Natural killer cell (primary cell): ENCODE measurements around the gene GMPR. TPM values are rescaled to one million over a fixed set of nuclear protein-coding genes. Genes with fewer than 3 reads are reported as not detected.

Source experiments
- ATAC-seq, 3 donors: fragments of 150-1000 bp in 2 of 3; fragments of 200-7000 bp in 1 of 3; cut with Tn5 transposase; 1 replicate in 1 of 3; 2 replicates in 2 of 3; pipeline ENCODE4 v1.10.0; 2021; ENCODE audit warnings: mild to moderate bottlenecking in 2 of 3, moderate library complexity in 2 of 3
- DNase-seq, 2 donors: peaks; one replicate each; pipeline versions ENCODE4 v3.0.0 to v3.0.0-alpha.2; 2013 to 2021; ENCODE audit warnings: mixed read lengths in 1 of 2
- H3K27ac ChIP-seq: one replicate; pipeline ENCODE4 v1.5.1; 2013; ENCODE audit warnings: mild to moderate bottlenecking, low read length
- H3K27me3 ChIP-seq: one replicate; pipeline ENCODE4 v1.6.1; 2013; ENCODE audit warnings: low read length; ENCODE audit not compliant: control insufficient read depth, insufficient read depth
- H3K36me3 ChIP-seq: one replicate; pipeline ENCODE4 v1.6.1; 2013; ENCODE audit warnings: low read length; ENCODE audit not compliant: control insufficient read depth, insufficient read depth
- H3K4me1 ChIP-seq: one replicate; pipeline ENCODE4 v1.6.1; 2013; ENCODE audit warnings: low read length; ENCODE audit not compliant: control insufficient read depth, insufficient read depth
- H3K4me3 ChIP-seq: one replicate; pipeline ENCODE4 v1.5.1; 2013; ENCODE audit warnings: low read length
- H3K9me3 ChIP-seq: one replicate; pipeline ENCODE4 v1.6.1; 2013; ENCODE audit warnings: low read length; ENCODE audit not compliant: control insufficient read depth, insufficient read depth
- H3K27ac Mint-ChIP-seq, 2 donors: one replicate each; pipeline ENCODE4 v1.8.0; 2022; ENCODE audit warnings: mild to moderate bottlenecking in 2 of 2, mixed read lengths in 2 of 2, moderate library complexity in 1 of 2
- H3K27me3 Mint-ChIP-seq, 2 donors: one replicate each; pipeline ENCODE4 v1.8.0; 2022; ENCODE audit warnings: low read depth in 2 of 2, mixed read lengths in 2 of 2
- H3K36me3 Mint-ChIP-seq: one replicate; pipeline ENCODE4 v1.8.0; 2022; ENCODE audit warnings: mixed read lengths
- H3K4me1 Mint-ChIP-seq, 2 donors: one replicate each; pipeline ENCODE4 v1.8.0; 2022; ENCODE audit warnings: mixed read lengths in 2 of 2
- H3K4me3 Mint-ChIP-seq: one replicate; pipeline ENCODE4 v1.8.0; 2022; ENCODE audit warnings: mild to moderate bottlenecking, moderate library complexity, mixed read lengths
- H3K9me3 Mint-ChIP-seq, 2 donors: one replicate each; pipeline ENCODE4 v1.8.0; 2022; ENCODE audit warnings: mixed read lengths in 2 of 2
- WGBS: methylation state at CpG from one replicate; pipeline ENCODE4 v1.1.7; 2013; ENCODE audit warnings: missing lambda C conversion rate; ENCODE audit not compliant: insufficient coverage; 5-methylcytosine and 5-hydroxymethylcytosine counted together
- intact Hi-C: fragments of 100-400 bp; cut with micrococcal nuclease; formaldehyde crosslinking; loops from one replicate; pipeline ENCODE4 v1.14.2; 2022
- total RNA-seq, 4 donors: library from RNA; stranded (reverse); fragments of 120-200 nt in 1 of 4; gene quantifications; one replicate each; pipeline versions ENCODE4 v1.2.3 to v1.2.4, GENCODE V29; 2013 to 2022
- TF ChIP-seq, protein P1 (sequence below): fragments of 200-600 bp; IDR thresholded peaks from one replicate; pipeline ENCODE4 v1.8.0; 2022; ENCODE audit warnings: antibody characterized with exemption

Gene GMPR
- total RNA-seq, 3 donors from 2014 or later (not counting 1 experiment from before 2014, with no cell fraction given): 0.95 to 3.4 (median 3.2) TPM

DNA sequence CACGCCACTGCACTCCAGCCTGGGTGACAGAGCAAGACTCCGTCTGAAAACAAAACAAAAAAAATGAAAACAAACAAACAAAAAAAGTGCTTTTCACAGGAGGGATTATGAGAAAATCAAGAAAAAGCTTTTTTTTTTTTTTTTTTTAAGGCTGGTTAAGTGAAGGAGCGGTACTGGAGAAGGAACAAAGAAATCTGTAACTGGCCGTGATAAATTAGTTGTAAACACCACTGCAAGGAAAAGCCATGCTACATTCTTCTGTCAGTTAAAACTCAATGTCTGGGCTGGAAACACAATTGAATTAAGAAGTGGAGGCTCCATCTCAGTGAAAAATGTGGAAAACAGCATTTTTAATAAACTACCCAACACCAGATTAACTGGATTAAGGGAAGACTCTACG is 6.3 kb upstream of the GMPR start:
- Histone ChIP-seq H3K36me3 (no peaks in the 10 kb centered on the region), H3K9me3 (no peaks in the 10 kb centered on the region), H3K27ac (no peak overlapping the region), H3K4me1 (no peaks in the 10 kb centered on the region), H3K27me3 (peaks cover 4% of the 10 kb centered on the region), H3K4me3 (no peak overlapping the region)
- Mint-ChIP-seq H3K4me3 (no peak overlapping the region), H3K27ac (no peak overlapping the region), H3K9me3 (no peaks in the 10 kb centered on the region), H3K27me3 (peaks cover 18 to 27% of the 10 kb centered on the region in 2 donors), H3K4me1 (peaks cover 5 to 12% of the 10 kb centered on the region in 2 donors), H3K36me3 (no peaks in the 10 kb centered on the region)
- TF ChIP-seq, protein P1, sequence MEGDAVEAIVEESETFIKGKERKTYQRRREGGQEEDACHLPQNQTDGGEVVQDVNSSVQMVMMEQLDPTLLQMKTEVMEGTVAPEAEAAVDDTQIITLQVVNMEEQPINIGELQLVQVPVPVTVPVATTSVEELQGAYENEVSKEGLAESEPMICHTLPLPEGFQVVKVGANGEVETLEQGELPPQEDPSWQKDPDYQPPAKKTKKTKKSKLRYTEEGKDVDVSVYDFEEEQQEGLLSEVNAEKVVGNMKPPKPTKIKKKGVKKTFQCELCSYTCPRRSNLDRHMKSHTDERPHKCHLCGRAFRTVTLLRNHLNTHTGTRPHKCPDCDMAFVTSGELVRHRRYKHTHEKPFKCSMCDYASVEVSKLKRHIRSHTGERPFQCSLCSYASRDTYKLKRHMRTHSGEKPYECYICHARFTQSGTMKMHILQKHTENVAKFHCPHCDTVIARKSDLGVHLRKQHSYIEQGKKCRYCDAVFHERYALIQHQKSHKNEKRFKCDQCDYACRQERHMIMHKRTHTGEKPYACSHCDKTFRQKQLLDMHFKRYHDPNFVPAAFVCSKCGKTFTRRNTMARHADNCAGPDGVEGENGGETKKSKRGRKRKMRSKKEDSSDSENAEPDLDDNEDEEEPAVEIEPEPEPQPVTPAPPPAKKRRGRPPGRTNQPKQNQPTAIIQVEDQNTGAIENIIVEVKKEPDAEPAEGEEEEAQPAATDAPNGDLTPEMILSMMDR: no peak
- intact Hi-C loops: no loop called here
- no peak for DNase-seq
- no peak for ATAC-seq
- WGBS: 93% methylated on average over 3 of the region's 5 CpGs

DNA sequence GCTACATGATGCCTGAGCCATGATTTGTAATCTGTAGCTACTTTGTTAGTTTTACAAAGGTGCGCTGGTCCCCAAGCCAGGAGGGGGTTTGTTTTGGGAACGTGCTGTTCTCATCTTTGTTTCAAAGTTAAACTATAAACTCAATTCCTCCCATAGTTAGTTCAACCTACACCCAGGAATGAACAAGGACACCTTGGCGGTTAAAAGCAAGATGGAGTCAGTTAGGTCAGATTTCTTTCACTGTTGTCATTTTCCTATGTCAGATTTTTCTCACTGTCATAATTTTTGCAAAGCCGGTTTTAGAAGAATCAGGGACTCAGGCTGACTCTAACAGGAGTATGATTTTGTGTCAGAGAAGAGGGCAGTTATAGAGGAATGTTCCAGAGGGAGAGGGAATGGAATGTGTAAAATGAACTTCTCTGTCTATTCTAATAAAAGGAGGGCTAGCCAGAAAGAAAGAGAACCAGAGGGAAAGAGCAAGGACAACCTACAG is 2.3 kb upstream of the GMPR start:
- H3K27ac ChIP-seq: no peak overlapping the region
- peak overlapping the region in 1 of 2 donors; percentile 9 for H3K27ac Mint-ChIP-seq
- TF ChIP-seq, protein P1: no peak

DNA sequence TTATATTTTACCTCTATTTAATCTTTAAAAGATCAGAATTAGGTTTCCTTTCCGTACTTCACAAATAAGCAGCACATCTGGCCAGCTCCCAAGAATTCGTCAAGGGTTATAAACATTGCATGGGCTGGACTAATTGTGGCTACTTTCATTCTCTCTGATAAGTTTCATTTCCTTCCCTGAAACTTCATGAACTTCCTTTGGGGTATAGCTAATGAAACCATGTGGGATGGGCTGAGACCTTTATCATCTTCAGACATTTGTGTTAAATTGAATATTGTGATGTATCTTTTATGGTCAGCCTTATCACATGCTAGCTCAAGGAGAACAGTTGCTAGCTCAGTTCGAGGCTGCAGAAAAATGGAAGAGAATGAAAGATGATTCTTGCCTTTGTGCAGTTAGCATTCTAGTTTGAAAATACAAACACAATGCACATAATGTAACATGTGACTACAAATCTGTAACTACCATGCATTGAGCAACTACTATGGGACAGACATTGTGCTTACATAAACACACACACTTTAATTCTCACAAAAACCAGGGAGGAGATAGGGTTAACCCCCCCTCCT is 1.7 kb upstream of the GMPR start:
- TF ChIP-seq, protein P1: no peak
- peaks cover 23 to 31% of the 10 kb centered on the region in 2 donors for H3K4me1 Mint-ChIP-seq
- peaks cover 22% of the 10 kb centered on the region for H3K4me1 ChIP-seq
- peaks cover 27 to 37% of the 10 kb centered on the region in 2 donors for H3K27me3 Mint-ChIP-seq
- H3K27ac Mint-ChIP-seq: peak overlapping the region in 1 of 2 donors; percentile 9
- peak overlapping the region; percentile 58 for H3K4me3 Mint-ChIP-seq
- H3K36me3 Mint-ChIP-seq: no peaks in the 10 kb centered on the region
- no peak overlapping the region for H3K27ac ChIP-seq
- H3K27me3 ChIP-seq: peaks cover 3% of the 10 kb centered on the region
- no peaks in the 10 kb centered on the region for H3K9me3 ChIP-seq
- WGBS: 6% methylated on average over 2 of the region's 3 CpGs
- no peak overlapping the region for H3K4me3 ChIP-seq
- H3K36me3 ChIP-seq: no peaks in the 10 kb centered on the region
- ATAC-seq: no peak
- intact Hi-C loops: no loop called here
- no peaks in the 10 kb centered on the region for H3K9me3 Mint-ChIP-seq
- peak in 1 of 2 donors; percentile 9 for DNase-seq

More for the DNA sequence above, 2.3 kb upstream of the GMPR start:
- intact Hi-C loops: no loop called here
- Mint-ChIP-seq H3K36me3 (no peaks in the 10 kb centered on the region), H3K9me3 (no peaks in the 10 kb centered on the region), H3K4me3 (peak overlapping the region; percentile 40), H3K27me3 (peaks cover 28 to 37% of the 10 kb centered on the region in 2 donors), H3K4me1 (peaks cover 23 to 31% of the 10 kb centered on the region in 2 donors)
- no peak for ATAC-seq
- H3K4me1 ChIP-seq: peaks cover 22% of the 10 kb centered on the region
- peaks cover 7% of the 10 kb centered on the region for H3K27me3 ChIP-seq
- no peak overlapping the region for H3K4me3 ChIP-seq
- no peaks in the 10 kb centered on the region for H3K36me3 ChIP-seq
- no peak for DNase-seq
- 88% methylated on average over 3 of the region's 4 CpGs for WGBS
- H3K9me3 ChIP-seq: no peaks in the 10 kb centered on the region

DNA sequence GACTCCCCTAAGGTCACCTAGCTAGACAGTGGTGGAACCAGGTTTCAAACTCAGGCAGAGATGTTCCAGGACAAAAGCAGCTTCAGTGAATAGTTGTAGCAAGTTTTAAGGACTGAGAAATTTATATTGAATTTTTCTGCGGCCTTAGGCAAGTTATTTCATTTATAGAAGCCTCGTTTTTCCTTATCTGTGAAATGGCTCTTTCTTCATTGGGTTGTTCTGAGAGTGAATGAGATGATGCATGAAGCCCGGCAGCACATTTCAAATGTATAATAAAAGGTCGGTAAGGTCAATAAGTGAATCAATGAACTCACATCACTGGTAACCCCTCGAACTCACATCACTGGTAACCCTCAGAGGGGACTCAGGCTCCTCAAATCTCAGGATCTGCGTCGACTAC is 1.1 kb upstream of the GMPR start:
- no peaks in the 10 kb centered on the region for H3K36me3 ChIP-seq
- H3K9me3 Mint-ChIP-seq: no peaks in the 10 kb centered on the region
- no peaks in the 10 kb centered on the region for H3K9me3 ChIP-seq
- H3K4me3 Mint-ChIP-seq: peak overlapping the region; percentile 58
- no peak overlapping the region for H3K27ac Mint-ChIP-seq
- H3K27ac ChIP-seq: no peak overlapping the region
- no peaks in the 10 kb centered on the region for H3K36me3 Mint-ChIP-seq
- peaks cover 23 to 37% of the 10 kb centered on the region in 2 donors for H3K27me3 Mint-ChIP-seq
- intact Hi-C loops: no loop called here
- TF ChIP-seq, protein P1: no peak
- no peak for ATAC-seq
- peaks cover 23 to 31% of the 10 kb centered on the region in 2 donors for H3K4me1 Mint-ChIP-seq
- H3K27me3 ChIP-seq: peaks cover 3% of the 10 kb centered on the region
- WGBS: 90% methylated on average over 7 of the region's 7 CpGs
- no peak overlapping the region for H3K4me3 ChIP-seq
- no peak for DNase-seq
- peaks cover 22% of the 10 kb centered on the region for H3K4me1 ChIP-seq
